CD4-positive, alpha-beta T cell treated with Interleukin-4 for 4 hours (primary cell): Measurements from ENCODE around the gene TCF19.
A peak's percentile ranks its signal among the peaks of the same experiment; 100 is the strongest.

Source experiments
- DNase-seq: peaks from one replicate; pipeline ENCODE4 v3.0.0-alpha.2; 2020

Gene TCF19, protein sequence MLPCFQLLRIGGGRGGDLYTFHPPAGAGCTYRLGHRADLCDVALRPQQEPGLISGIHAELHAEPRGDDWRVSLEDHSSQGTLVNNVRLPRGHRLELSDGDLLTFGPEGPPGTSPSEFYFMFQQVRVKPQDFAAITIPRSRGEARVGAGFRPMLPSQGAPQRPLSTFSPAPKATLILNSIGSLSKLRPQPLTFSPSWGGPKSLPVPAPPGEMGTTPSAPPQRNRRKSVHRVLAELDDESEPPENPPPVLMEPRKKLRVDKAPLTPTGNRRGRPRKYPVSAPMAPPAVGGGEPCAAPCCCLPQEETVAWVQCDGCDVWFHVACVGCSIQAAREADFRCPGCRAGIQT

GRCh38 chr6:31158140-31158862, at the start of gene TCF19:
TSS of gene TCF19 (plus strand) at chr6:31158589. CDS start at chr6:31159470, 881 bp downstream.
- DNase-seq = peak; percentile 99

GRCh38 chr6:31110825-31111582, 47.4 kb upstream of the TCF19 start:
- DNase-seq = no peak

DNA sequence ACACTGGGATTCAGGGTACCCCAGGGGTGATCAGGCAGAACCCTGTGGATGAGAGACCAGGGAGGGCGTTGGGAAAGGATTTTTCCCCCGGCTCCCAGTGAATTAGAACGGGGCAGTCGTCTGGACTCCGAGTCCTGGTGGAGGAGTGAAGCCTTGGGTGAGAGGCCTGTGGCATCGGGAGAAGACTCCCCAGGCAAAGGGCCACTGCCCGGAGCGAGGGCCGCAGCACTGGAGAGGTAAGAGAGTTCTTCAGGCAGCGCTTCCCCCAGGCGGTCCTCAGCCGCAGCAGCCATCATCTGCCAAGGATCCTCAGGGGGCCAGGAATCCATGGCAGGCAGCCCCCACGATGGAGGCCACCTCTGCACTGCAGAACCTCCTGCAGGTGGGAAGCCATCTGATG, 46.7 kb upstream of the TCF19 start:
- DNase-seq = no peak

GRCh38 chr6:31112478-31112877, 45.9 kb upstream of the TCF19 start, which contains the start of gene C6orf15:
TSS of gene C6orf15 (minus strand) at chr6:31112575. CDS start at chr6:31112555, 20 bp downstream.
- no peak for DNase-seq

DNA sequence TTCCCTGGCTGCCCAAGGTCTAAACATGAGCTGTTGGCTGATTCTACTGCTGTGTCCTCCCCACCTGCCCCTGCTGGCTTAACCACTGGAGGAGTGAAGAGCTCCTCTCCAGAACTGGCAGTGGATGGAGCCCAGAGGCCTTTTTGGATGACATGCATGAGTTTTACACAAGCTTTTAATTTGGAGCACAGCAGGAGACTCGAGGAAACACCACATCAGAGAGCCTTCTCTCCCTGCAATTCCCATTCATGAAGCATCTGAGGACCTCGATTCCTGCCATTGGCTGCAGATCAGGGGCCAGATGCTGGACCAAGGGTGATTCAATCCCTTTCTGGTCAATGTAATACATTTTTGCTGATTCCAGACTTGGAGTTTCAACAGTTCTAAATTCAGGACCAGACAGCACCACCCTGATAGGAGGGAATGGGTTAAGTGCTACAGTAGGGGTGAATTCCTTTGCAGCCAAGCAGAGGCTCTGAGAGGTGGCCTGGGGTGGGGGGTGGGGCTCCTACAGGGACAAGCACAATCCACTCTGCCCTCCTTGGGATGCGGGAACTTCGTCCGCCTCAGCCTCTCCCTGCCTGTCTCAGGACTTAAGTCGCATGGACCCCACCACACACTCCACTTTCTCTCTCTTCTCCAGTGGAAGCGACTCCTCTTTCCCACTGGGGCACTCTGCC, 44.4 kb upstream of the TCF19 start:
- DNase-seq = no peak

DNA sequence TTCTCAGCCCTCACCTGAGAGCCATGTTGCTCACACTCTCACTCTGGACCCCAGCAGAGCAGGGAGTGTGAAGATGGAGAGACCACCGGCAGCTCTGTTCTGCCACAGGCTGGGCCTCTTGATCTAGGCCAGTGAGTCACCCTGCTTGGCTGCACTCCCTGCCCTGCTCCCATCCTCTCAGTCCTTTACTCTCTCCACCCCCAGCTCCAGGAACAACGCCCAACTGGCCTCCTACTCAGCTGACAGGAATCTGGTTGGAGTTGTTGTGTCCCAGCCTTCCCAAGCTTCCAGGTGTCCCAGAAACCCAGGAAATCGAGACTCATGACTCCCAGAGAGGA, 43.9 kb upstream of the TCF19 start, which contains the start of gene PSORS1C1:
TSS of gene PSORS1C1 (plus strand) at position 260 of the 338 bp plus-strand sequence. CDS start 14,833 bp downstream, outside the sequence.
- no peak for DNase-seq

DNA sequence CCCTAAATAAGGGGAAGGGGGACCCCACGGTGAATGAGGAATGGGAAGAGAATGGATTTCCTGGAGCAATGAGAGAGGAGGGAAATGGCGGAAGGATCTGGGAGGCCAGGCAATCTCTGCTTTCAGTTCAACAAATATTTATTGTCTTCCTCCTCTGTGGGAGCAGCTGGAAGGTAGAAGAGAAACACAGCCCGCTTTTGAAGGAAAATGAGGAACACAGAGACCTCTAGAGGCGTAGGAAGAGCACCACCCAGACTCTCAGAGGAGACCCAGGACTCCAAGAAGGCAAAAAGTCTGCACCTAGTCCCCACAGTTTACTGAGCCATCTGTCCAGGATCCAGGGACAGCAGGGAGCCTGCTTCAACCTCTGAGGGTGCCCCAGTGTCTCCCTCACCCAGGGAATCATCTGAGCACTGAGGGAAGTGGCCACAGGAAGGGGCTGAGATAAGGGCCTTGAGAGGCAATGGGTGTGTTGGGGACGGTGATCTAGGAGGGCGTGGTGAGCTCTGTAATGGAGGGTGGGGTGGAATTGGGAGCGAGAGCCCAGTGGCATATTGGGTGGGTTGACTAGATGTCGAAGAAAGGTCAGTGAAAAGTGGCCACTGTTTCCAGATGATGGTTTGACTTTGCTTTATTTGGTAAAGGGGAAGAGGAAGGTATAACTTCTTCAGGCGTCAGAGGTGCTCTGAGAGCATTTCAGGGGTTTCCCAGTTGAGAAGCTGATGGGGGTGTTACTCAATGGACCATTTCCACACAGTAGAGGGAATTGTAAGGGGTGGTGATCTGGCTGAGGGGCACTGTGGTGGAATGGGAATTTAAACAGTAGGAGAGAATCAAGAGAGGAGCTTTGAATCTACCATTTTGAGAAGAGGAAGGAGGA, 43.2 kb upstream of the TCF19 start:
- DNase-seq = no peak

- DNase-seq = no peak
Measured at GRCh38 chr6:31115941-31116560, 42.3 kb upstream of the TCF19 start.

DNA sequence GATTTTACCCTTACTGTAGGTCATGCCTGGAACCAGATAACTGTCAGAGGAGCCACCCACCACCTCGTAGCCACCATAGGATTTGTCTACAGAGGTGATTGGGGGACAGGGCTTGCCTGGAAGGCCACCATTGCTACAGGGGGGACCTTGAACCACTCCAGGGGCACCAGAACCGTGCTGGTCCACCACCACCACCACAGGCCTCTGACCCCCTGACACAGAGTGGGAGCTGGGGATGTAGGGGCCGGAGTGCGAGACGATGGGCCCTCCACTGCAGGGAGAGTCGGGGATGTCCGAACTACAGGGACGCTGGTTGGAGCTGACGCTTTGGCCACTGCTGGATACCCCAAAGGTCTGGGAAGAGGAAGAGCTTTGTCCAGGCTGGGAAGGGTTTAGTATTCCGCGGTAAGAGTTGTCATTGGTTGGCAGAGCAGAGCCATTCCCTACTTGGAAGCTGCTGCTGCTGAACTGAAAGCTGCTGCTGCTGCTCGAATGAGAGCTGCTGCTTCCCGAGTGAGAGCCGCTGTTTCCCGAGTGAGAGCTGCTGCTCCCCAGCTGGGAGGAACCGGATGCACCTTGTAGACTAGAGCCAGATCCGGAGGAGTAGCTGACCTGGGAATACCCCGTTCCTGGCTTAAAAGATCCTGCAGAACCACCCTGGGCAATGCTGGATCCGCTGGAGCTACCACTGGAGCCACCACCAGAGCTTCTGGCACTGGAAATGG, 41.6 kb upstream of the TCF19 start:
- DNase-seq = no peak

GRCh38 chr6:31118178-31118577, 40.2 kb upstream of the TCF19 start:
- no peak for DNase-seq

GRCh38 chr6:31120151-31120915, 38.1 kb upstream of the TCF19 start, which contains the start of gene CDSN:
TSS of gene CDSN (minus strand) at chr6:31120446. CDS start at chr6:31120419, 27 bp downstream.
- DNase-seq = no peak

- DNase-seq = no peak
Measured at GRCh38 chr6:31121131-31121790, 37.1 kb upstream of the TCF19 start.

DNA sequence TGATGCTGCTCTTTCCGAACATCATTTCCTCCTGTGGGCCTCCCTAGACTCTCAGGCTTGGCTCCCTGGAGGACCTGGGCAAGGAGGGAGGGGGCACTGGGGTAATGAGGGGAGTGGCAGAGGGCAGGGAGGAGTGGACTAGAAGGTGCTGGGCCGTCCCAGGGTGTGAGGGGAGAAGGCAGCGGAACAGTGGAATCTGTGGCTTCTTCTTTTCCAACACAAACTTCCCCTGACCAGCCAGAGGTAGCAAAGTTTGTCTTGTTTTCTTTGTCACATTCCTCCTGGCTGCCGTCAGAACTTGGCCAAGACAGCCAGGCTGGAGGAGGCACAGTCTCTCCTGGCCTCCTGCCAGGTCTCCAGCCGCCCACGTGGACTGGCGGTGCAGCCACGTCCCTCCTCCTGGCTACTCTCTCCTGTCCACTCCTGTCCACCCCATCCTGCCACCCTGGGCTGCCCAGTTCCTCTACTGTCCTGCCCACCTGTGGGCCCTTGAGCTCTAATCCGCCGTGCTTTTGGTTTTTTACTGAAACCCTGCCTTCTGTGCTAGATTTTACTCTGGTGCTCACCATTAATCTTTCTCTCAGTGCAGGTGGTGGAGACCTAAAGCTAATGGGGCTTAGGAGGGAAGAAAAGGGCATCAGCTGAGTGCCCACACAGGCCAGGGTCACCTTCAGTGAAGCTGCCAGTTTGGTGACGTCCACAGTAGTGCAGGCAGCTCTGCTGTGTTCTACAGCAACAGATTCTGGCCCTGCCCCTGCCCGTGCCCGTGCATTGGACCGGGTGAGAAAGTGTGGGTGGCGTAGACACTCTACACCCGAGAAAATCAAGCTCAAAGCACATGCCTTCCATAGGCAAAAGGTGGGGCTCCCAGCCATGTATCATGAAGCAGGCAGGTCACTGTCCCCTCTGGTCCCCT, 35.3 kb upstream of the TCF19 start:
- no peak for DNase-seq

DNA sequence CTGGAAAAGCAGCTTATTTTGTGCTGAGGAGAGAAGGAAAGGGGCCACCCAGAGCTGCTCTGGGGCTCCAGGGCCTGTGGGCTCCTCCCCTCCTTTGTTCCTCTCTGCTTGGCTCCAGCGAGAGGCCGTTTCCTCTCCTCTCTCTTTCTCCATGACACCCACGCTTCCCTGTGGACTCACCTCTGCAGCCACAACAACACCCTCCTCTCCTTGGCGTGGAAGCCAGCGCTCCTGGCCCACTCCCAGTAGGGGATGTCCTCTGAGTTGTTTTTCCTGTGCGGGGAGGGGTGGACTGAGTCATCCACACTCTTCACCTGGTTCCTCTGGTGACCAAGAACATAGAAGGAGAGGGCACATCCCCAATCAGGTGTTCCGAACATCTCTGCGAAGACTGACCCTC, 33.2 kb upstream of the TCF19 start:
- no peak for DNase-seq

DNA sequence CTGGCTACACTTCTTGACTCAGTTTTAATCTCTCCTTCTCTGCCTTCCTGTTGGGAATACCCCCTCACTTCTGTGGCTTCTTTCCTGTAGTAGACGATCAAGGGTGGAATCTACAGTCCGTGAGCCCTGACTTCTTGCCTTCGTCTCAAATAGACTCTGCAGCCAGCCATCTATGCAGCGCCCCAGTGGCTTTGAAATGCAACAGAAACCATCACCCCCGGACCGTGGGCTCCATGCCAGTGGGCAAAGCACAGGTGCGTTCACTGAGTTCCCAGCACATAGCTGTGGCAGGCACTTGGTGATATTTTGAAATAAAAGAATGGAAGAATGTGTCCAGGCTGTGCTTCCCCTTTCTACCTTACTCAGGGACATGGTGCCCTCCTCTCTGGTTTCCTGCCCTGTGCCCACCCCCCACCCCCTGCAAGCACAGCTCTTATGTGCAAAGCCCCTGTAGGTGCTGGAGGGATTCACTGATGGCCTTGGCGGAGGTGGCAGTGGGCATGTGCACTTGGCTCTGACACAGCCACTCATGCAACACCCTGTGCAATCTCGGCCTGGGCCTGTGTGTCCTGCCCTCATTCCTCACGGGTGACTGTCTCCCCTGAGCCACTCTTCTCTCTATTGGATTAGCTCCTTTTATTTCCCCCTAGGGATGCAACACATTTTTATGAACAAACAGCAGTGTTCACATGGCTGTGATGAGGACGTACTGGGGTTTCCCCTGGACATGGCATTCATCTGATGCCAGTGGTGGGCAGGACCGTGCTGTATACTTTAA, 32.6 kb upstream of the TCF19 start:
- no peak for DNase-seq

DNA sequence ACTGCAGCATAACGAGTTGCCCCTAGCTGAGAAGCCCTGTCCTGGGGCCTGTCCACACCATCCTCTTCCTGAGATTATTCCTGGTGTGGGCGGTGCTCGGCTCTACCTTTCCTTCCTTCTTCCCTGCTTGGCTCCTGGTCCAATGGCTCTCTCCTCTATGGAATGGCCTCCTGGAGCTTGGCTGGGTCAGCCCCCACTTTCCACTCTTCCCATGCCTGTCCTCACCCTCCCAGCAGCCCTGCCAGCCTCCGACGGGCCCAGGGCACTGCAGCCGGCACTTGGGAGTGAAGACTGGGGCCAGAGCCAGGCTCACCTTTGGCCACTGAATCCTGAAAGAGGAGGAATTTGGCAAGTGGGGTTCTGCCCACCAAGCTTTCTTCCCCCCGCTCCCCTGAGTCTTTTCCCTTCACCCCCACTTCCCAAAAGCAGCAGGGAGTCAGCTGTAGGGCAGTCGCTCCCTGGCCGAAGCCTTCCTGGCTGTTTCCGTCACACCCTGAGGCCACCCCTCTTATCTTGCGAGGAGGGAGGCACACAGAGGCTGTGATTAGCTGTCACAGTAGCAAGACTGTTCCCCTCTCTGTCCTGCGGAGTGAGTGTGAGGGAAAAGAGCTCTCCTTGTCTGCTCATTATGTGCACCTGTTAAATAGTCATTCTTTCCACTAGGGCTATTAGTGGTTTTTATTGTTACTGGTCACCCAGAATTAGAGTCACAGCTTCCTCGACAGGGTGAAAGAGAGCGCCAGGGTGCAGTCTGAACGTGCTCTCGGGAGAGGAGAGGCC, 31.8 kb upstream of the TCF19 start:
- no peak for DNase-seq
